GM20431 (cell line): Measurements from ENCODE around the gene PSMG2.

Experiments
- in situ Hi-C: fragments of 300-500 bp; cut with MseI, MboI; formaldehyde crosslinking; loops from one replicate; pipeline ENCODE4 v1.15.0; 2020; ENCODE audit warnings: low sequenced_read_pairs; ENCODE audit not compliant: unreplicated experiment

The PSMG2 gene

GRCh38 chr18:12702221-12703095, at the start of gene PSMG2, which contains the start of gene CEP76:
Gene PSMG2 (plus strand): TSS chr18:12703042. CDS start chr18:12703108, 66 bp downstream.
Gene CEP76 (minus strand): TSS chr18:12702723. CDS start chr18:12702548, 175 bp downstream.
- in situ Hi-C loops, result no loop called here

- in situ Hi-C loops, result no loop called here
Measured at GRCh38 chr18:12654971-12655370, 47.9 kb upstream of the PSMG2 start.

- in situ Hi-C loops, result no loop called here
Measured at GRCh38 chr18:12656605-12656937, 46.3 kb upstream of the PSMG2 start.

- in situ Hi-C loops, result no loop called here
Measured at GRCh38 chr18:12656938-12657683, 45.7 kb upstream of the PSMG2 start.

- in situ Hi-C loops, result no loop called here
Measured at GRCh38 chr18:12657684-12658425, 45.0 kb upstream of the PSMG2 start, which contains the start of gene SPIRE1. Gene SPIRE1 (minus strand): TSS chr18:12658107. CDS start chr18:12657866, 241 bp downstream.

GRCh38 chr18:12658426-12659138, 44.3 kb upstream of the PSMG2 start:
- in situ Hi-C loops, result no loop called here

- in situ Hi-C loops, result loop anchor here (10.0 kb wide), 1 partner anchor 265 kb away; no protein-coding TSS in a partner anchor
Measured at GRCh38 chr18:12659904-12660605, 42.8 kb upstream of the PSMG2 start.

- in situ Hi-C loops, result loop anchor here (10.0 kb wide), 1 partner anchor 273 kb away; no protein-coding TSS in a partner anchor
Measured at GRCh38 chr18:12668041-12668440, 34.8 kb upstream of the PSMG2 start.

- in situ Hi-C loops, result no loop called here
Measured at GRCh38 chr18:12679183-12679786, 23.6 kb upstream of the PSMG2 start.

GRCh38 chr18:12686100-12686499, 16.7 kb upstream of the PSMG2 start:
- in situ Hi-C loops, result no loop called here

- in situ Hi-C loops, result no loop called here
Measured at GRCh38 chr18:12689256-12689850, 13.5 kb upstream of the PSMG2 start.

- in situ Hi-C loops, result no loop called here
Measured at GRCh38 chr18:12692206-12692605, 10.6 kb upstream of the PSMG2 start.

- in situ Hi-C loops, result no loop called here
Measured at GRCh38 chr18:12694032-12694431, 8.8 kb upstream of the PSMG2 start.

GRCh38 chr18:12699747-12700146, 3.1 kb upstream of the PSMG2 start:
- in situ Hi-C loops, result no loop called here

- in situ Hi-C loops, result no loop called here
Measured at GRCh38 chr18:12701161-12701560, 1.7 kb upstream of the PSMG2 start.

- in situ Hi-C loops, result no loop called here
Measured at GRCh38 chr18:12703096-12703567, 290 bp downstream of the PSMG2 start.

GRCh38 chr18:12703664-12704063, 822 bp downstream of the PSMG2 start:
- in situ Hi-C loops, result no loop called here

- in situ Hi-C loops, result no loop called here
Measured at GRCh38 chr18:12711446-12711845, 8.6 kb downstream of the PSMG2 start.
